HG02884 (cell line): ENCODE measurements around the gene THRB.
A peak's percentile ranks its signal among the peaks of the same experiment; 100 is the strongest.

Experiments used
- ATAC-seq: cut with Tn5 transposase; IDR thresholded peaks from one replicate; pipeline ENCODE4 v1.9.1; 2021; ENCODE audit warnings: mild to moderate bottlenecking, moderate library complexity; ENCODE audit not compliant: unreplicated experiment

The THRB gene

DNA sequence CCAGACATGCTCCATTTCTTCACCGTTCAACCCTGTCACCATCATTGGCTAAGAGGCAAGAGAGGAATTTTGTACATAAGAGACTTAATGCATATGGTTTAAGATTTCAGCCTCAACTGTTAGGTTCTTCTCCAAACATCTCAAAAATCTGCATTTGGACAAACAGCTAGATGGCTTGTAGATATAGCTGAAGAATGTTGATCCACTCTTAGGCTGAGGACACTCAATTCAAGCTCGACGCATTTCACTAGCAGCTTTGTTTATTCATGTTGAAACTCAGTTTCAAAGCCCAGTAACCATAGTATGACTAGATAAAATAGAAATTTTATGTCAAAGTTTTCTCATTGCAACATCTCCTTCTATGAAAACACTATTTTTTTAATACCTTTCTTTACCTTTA is 208.2 kb downstream of the THRB start:
- no peak for ATAC-seq

DNA sequence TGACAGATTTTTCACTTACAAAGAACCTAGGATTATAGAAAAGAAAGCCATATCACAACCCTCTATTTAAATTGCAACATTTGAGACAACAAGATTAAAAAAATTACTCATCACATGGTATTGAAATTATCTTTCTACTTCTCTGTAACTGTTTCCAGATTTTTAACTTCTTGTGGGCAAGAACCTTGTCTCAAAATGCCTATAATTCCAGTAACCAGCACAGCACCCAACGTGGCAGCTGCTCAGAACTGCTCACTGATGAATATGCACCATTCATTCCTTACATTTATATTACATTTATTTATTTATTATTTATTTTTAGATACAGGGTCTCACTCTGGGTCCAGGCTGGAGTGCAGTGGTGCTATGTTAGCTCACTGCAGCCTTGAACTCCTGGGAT is 216.1 kb downstream of the THRB start:
- ATAC-seq: no peak

DNA sequence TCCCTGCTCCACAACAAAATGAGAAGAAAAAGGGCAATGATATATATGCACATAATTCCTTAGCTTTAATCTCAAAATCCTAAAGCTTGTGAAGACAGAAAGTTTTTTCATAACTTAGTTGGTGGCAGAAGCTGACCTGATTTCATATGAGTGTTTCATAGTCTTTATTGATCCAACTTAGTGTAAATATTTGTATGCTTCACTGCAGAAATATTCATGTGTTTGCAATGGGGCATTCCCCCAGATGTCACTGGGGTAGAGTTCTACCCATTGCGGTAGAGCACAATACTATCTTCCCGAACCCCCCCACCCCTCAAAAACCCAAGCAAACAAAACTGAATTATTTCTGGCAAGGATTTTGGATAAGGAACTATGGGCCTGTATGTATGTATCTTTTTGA is 221.2 kb downstream of the THRB start:
- no peak for ATAC-seq

DNA sequence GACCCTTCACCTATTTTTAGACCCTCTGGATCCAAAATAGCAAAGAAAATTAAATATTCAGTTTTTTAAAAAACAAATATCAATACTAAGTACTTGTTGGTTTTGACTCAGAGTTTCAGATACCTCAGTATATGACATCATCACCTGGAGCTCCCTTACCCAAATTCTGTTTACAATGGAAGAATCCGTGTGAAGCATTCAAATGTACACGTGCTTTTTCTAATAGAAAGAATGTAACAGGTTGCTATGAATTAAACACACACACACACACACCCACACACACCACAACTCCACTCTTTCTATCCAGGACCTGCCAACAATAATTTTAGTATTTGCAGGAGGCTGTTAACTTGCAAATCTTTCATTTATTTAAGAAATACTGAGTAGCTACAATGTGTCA is 221.8 kb downstream of the THRB start:
- no peak for ATAC-seq

DNA sequence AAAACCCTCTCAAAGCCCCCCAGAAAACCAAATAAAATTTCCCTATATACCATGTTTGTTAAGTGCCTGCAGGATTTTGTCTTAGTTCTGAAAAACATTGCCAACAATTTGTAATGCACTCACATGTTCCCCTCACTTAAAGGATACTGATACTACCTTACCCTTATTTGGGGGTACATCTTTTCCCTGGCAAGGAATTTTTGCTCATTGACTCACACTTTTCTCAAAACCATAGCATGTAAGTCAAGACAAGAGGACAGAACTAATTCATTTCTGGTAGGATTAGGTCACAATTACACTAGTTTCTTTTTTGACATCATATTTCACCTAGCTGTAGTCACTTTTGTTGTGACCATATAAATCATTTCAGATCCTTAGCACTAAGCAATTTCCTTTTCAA is 222.2 kb downstream of the THRB start:
- ATAC-seq: no peak

DNA sequence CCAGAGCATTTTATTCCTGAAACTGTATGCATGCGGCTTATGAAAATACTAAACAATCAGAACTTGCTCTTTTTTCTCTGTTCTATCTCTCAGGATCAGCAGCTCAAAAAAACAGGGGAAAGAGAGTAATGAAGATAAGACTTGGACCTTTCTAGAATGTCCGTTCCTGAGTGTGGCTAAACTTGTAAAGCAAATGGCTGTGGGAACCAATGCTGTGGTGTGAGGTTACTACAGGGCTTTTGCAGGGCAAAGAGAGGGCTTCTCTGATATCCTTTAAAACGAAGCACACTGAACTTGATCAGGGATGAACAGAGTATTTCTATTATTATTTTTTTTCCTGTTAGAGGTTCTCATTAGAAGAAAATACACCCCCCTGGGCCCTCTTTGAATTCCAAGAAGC is 223.4 kb downstream of the THRB start:
- ATAC-seq: no peak

DNA sequence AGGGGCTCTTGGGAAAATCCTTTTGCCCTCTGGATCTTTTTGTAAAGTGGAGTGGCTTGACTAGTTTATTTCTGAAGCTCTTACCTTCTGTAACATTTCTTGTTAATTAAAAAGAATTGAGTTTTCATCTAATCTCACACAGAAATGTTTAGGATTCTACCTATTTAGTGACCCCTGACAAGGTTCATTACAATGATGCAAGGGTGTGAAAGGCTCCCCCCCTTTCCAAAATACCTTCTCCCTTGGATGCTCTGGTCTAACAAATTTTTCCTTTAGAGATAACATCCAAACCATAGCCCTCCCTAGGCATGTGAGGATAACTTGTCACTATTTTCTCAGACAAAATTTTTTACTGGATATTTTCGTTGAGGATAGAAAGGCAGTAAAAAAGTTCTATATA is 223.9 kb downstream of the THRB start:
- ATAC-seq: no peak

DNA sequence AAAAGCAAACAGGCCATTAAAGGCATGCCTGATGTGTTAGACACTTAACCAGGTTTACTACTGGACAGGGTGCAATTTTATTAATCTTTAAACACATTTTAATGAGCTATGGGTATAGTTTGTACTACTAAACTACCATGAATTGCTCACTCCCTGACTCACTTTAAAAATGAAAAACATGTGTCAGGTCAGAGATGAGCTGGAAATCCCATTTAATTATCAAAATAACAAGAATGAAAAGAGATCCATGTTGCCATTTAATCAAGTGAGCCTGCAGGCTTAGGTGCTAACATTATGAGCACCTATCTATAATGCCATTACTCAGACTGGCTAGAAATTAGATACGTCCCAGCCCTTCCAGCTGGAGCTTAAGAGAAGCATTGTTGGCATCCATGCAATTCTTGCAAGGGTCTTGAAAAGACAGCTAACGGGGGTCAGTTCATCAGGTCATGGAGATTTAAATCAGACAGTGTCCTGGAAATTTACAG is 224.4 kb downstream of the THRB start:
- no peak for ATAC-seq

DNA sequence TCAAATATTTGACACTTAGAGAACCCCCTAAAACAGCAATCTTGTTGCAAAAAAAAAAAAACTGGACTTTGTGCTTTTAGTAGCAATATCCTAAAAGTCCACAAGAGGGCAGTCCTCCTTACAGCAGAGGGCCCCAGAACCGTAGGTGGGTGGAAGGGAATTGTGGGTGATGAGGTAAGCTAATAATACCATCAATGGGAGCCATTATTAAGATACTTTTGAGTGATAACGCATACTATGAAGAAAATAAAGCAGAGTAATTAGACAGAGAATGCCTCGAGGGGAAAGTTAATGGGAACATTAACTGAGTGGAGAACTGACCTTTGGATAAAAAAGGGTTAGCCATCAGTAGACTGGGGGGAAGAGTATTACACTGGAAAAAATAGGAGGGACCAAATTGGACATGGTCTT is 229.9 kb downstream of the THRB start:
- peak; percentile 84 for ATAC-seq

DNA sequence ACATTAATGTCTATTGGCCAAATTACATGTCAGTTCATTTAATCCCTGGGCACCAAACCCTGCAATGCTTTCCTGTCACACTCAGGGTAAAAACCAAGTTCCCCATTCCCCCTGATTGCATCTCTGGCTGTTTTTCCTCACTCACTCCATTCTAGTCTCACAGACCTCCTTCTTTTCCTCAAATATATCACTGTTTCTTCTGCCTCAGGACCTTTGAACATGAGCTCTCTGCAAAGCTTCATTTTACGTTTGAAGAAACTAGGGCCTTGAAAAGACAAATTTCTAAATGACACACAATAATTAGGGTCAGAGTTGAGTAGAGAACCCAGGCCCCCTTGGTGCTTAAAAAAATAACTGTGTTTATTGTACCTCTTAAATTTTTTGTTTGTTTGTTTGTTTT is 230.6 kb downstream of the THRB start:
- ATAC-seq: no peak

DNA sequence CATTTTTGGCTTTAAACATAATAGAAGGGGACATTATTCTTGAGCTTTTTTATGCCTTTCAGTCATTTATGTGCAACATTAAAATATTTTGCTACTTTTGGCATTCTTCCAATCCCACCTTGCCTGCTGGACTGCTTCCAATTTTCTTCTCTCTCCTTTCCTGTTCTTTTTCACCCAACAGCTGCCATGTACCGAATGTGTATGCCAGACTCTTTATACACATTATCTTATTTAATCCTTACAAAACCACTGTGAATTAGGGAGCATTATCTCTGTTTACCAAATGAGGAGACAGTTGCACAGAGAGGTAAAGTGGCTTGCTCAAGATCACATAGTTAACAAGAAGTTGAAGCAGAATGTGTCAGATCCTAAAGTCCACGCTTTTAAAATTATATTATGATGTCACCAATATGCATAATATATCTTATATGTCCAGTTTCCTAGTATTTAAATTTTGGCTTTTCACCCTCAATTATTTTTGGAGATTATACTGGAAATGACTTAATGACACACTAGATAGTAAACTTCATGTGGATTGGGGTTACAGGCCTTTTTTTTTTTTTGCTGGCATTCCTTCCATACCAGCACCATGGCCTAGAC is 231.5 kb downstream of the THRB start:
- ATAC-seq: no peak

DNA sequence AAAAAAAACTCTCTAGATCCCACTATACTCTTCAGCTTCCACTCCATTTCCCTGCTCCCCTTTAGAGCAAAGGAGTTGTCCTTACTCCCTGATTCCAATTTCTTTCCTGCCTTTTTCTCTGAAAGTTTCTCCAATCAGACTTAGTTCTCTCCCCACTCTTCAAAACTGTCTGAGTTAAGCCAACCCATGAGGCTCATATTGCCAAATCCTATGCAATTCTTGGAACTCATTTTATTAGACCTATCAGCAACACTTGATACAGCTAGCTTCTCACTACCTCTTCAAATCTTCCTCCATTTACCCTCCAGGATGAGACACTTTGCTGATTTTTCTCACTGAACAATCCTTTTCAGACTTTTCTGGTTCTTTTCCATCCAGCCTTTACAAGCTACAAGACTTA is 233.1 kb downstream of the THRB start:
- ATAC-seq: no peak

DNA sequence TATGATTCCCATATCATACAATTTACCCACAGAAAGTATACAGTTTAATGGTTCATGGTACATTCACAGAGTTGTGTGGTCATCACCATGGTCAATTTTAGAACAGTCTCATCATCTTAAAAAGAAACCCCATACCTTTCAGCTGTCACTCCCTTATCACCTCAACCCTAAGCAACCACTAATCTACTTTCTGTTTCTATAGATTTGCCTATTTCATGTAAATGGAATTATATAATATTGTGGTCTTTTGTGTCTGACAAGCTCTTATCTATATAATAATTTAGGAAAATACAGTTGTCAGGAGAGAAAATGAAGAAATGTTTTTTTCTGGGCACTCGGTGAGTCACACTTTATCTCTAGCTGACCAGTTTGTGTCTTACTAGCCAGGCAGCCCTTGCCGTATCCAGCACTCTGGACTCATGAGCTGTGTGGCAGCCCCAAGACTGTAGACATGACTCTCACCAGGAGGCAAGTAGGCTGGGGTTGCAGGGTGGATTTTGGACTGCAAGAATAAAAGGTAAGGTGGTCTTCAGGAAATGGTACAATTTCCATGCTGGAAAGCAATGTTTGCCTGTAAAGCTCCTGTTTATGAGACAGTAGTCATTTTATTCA is 234.6 kb downstream of the THRB start:
- ATAC-seq: no peak

DNA sequence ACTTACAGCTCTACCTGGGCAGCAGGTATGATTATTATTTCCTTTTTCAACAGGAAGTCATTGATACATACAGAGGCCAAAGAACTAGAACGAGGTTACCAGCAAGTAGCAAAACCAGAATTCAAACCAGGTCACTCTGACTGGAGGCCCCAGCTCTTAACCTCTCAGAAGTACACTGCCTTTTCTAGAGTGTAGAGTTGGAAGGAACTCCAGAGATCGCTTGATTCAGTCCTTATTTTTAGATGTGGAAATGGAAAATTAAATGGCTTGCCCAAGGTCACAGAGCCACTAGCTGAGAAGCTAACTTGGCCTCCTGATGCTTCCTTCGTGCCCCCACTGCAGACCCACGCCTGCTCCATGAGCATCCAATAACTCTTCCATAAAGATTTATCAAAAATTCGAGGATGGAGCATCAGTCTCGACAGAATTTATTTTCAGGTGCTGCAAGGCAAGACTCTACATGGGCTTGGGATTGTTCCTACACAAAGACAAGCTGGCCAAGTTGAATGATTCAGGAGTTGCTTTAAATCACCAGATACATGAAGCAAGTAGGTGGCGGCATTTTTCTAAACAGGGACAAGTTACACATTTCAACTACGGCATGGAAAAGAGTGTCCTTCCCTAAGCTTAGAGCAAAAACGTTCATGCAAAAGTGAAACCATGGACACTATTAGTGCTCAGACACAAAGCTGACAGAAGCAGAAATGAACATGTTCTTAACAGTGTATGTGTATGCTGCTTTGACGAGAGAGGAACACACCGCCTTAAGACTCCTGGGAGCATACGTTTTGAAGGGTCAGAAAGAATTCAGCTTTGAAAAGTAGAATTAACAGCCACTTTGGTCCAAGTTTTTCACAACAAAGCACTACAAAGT is 235.7 kb downstream of the THRB start:
- ATAC-seq: no peak

DNA sequence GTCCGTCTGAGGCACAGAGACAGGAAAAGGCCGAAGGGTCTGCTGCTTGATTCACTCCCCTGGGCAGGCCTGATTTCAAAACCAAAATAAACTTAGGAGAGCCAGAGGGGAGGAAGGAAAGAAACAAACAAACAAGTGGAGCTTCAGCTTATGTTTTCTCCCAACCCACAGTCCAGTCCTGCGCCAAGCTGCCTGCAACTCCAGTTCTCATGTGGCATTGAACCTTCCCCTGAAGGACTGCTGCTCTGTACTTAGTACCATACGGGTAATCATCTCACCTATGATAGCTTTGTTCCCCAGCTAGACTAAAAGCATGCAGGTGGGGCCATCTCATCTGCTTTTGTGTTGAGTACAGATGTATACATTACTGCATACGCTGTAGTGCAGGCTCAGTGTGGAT is 236.4 kb downstream of the THRB start:
- no peak for ATAC-seq

DNA sequence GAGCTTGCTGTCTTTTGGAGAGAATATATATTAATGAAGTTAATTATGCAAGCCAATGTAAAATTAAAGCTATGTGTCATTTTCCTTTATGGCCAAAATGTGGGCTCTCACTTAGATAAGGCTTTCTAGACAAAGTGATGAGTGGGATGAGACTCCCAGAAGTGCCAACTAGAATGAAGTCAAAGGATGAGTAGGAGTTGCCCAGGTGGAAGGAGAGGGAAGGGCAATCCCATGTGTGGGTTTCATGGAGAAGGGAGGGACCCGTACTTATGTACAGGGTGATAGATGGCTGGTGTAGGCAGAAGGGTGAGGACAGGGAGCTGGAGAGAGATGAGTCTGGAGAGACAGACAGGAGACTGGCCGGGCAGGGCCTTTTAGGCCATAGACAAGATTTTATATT is 239.2 kb downstream of the THRB start:
- no peak for ATAC-seq

DNA sequence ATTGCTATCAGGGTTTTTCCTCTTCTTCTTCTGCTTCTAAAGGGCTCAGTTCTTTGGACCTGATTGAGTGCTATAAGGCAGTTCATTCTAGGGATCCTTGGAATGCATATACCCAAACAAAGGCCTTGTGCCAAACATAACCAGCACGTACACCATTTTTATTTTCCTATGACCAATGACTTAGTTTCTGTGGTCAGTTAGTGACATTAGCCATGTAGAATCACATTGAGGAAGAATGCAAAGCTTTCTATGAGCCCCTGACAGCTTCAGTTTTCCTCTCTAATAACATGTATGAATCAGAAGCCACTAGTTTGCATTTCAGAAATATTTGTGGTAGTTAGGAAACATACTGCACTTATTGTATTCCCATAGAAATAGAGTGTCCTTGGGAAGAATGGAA is 240.0 kb downstream of the THRB start:
- ATAC-seq: no peak

DNA sequence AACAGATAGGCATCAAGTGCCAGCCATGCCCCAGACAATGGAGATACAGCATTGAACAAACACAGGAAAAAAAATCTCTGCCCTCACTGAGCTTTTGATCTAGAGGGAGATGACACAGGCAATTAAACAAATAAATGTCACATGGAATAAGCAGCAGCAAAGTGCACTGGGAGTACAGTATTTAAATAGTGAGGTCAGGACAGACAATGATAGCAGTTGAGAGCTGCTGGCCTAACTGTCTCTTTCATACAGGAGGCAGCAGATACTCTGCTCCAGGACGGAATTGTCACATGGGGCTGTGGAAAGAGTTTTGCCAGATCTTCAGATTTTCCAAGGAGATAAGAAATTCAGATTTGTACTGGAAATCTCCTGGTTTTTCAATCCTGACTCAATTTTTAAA is 241.3 kb downstream of the THRB start:
- ATAC-seq: no peak

DNA sequence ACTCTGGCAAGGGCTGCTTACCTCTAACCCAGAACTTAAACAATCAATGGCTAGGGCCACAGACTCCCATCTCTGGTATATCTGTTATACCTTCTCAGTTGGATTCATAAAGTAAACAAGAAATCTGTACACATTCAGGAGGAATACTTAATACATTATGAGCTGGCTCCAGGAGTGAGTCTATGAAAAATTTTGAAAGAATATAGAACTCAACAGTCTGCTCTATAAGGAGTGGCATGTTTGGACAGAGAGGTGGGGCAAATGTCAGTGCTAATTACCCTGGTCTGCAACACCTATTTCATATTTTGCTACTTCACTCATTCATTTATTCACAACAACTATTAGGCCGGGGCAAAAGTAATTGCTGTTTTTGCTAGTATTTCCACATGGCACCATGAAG is 245.1 kb downstream of the THRB start:
- ATAC-seq: no peak

DNA sequence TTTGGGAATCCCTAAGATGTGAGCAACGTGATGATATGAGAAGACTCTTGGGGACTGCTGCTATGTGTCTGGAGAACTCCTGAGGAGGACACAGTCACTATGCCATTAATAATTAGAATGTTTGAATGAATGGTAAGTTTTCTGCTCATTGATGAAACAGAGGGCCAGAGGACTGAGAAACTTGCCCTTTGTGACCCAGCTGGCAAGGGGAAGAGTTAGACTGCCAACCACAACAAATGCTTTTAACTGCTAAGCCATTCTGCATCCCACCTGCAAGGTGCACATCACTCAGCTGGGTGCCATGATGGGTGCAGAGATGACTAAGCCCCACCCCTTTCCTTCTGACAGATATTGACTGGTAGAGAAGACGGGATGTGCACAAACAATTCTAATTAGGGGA is 249.6 kb downstream of the THRB start:
- ATAC-seq: no peak

DNA sequence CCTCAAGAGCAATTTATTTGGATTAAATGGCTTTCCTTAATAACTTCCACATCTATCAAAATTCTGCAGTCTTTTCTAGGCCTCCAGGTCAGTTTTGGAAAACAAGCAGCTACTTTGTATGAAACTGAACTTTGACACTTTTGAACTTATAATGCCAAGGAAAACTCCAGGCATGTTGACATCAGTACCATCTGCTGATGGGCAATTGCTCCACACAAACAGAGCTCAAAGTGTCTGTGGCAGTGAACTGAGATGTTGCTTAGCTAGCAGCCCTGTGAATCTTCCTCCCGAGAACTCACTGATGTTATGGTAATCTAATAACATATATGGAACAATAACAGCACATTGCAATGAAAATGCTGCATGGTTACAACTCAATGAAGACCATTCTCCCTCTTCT is 250.2 kb downstream of the THRB start:
- no peak for ATAC-seq

DNA sequence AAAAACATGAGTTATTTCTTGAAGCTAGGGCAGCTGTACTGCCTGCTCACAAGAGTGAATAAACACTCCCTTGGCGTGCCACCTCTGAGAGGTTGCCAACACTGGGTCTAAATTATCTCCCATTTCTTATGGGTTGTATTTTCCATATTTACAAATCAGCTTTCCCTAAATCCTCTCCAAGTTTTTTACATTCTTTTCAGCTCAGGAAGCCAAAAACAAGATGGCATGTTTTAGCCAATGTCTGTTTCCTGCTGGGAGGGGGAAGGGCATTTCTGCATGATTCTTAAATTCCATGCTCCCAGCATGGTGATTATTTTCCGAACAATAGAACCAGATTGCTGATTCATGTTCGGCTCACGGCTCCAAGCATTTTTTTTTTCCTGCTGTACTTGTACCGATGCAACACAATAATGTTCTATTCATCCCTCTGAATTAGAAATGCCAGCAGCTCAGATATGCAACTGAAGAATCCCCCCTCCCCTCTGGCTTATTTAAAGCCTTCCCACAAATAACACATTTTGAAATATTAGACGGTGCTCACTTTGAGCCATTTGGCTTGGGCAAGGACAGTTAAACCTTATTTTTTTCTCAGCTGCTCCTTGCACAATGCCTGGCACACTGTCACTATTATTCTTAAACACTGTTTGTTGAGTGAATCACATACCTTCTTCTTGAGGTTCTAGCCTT is 252.5 kb downstream of the THRB start:
- ATAC-seq: no peak
